Left lung (tissue), 10 donors: ENCODE measurements around the gene TAS1R3. TPM values are rescaled to one million over a fixed set of nuclear protein-coding genes. Genes with fewer than 3 reads are reported as not detected.

Experiments used
- ATAC-seq: fragments of 200-7000 bp; cut with Tn5 transposase; one replicate; pipeline ENCODE4 v1.9.1; 2020; ENCODE audit warnings: moderate library complexity
- DNase-seq, 4 donors: peaks; one replicate each; pipeline ENCODE4 v3.0.0-alpha.2; 2013 to 2020
- H3K27ac ChIP-seq, 2 donors: fragments of 200-600 bp; sonication (generic) in 1 of 2; one replicate each; pipeline versions ENCODE4 v1.5.0 to v1.8.0; 2020 to 2021
- H3K27me3 ChIP-seq, 2 donors: fragments of 200-600 bp; sonication (generic) in 1 of 2; one replicate each; pipeline versions ENCODE4 v1.5.0 to v1.8.0; 2020 to 2021
- H3K36me3 ChIP-seq, 2 donors: fragments of 200-600 bp; sonication (generic) in 1 of 2; one replicate each; pipeline versions ENCODE4 v1.5.0 to v1.8.0; 2020 to 2021
- H3K4me1 ChIP-seq, 2 donors: fragments of 200-600 bp; one replicate each; pipeline ENCODE4 v1.8.0; 2021
- H3K4me3 ChIP-seq, 2 donors: fragments of 200-600 bp; sonication (generic) in 1 of 2; one replicate each; pipeline versions ENCODE4 v1.5.0 to v1.8.0; 2020 to 2021; ENCODE audit warnings: mild to moderate bottlenecking in 1 of 2
- H3K9me3 ChIP-seq, 2 donors: fragments of 200-600 bp; sonication (generic) in 1 of 2; one replicate each; pipeline versions ENCODE4 v1.5.0 to v1.8.0; 2020 to 2021
- CTCF ChIP-seq, 2 donors: fragments of 200-600 bp; sonication (generic) in 1 of 2; IDR thresholded peaks; one replicate each; pipeline versions ENCODE4 v1.5.0 to v1.8.0; 2021; ENCODE audit warnings: antibody characterized with exemption in 2 of 2
- intact Hi-C, 2 donors: fragments of 100-400 bp; cut with DNase I; formaldehyde crosslinking; loops; one replicate each; pipeline versions ENCODE4 v1.11.2 to v1.14.2; 2022
- polyA plus RNA-seq, 6 donors: library from polyadenylated mRNA; unstranded; fragments of 120-200 nt; gene quantifications; one replicate each; pipeline ENCODE4 v1.2.1, GENCODE V29; 2013; ENCODE audit not compliant: insufficient read length in 6 of 6
- total RNA-seq, 2 donors: library from RNA; stranded (reverse); fragmentation: NEBNext Ultra II Directional; extraction: Animal tissue kit (Norgen Biotek cat#: 25700); gene quantifications; one replicate each; pipeline ENCODE4 v1.2.1, GENCODE V29; 2021
- donor health status: DM: no; HTN: yes; CAD: no.
- donor health status: DM: no; HTN: no; CAD: no.

Gene TAS1R3
- total and polyA plus RNA-seq, 8 donors: 0.20 to 0.75 (median 0.34) TPM

- Histone ChIP-seq H3K27me3 (no peaks in the 10 kb centered on the region), H3K9me3 (no peaks in the 10 kb centered on the region), H3K27ac (no peak overlapping the region), H3K4me1 (no peaks in the 10 kb centered on the region), H3K36me3 (peaks cover 0 to 57% of the 10 kb centered on the region in 2 donors), H3K4me3 (no peak overlapping the region)
- DNase-seq (no peak), ATAC-seq (no peak)
- intact Hi-C loops: loop anchor here in 1 of 2 donors (10.0 kb wide), 1 partner anchor 171 kb away; no protein-coding TSS in a partner anchor
- TF ChIP-seq CTCF (IDR thresholded peaks at IDR 0.05): no peak
These were observed 35.7 kb upstream of the TAS1R3 start for GRCh38 chr1:1295154-1295923.

- DNase-seq: no peak
- Histone ChIP-seq H3K4me3 (no peak overlapping the region), H3K27me3 (no peaks in the 10 kb centered on the region), H3K9me3 (no peaks in the 10 kb centered on the region), H3K27ac (no peak overlapping the region), H3K4me1 (no peaks in the 10 kb centered on the region), H3K36me3 (peaks cover 0 to 57% of the 10 kb centered on the region in 2 donors)
- intact Hi-C loops: loop anchor here in 1 of 2 donors (10.0 kb wide), 1 partner anchor 172 kb away; no protein-coding TSS in a partner anchor
- TF ChIP-seq CTCF (IDR thresholded peaks at IDR 0.05): no peak
- ATAC-seq: no peak
These were observed 34.7 kb upstream of the TAS1R3 start for GRCh38 chr1:1296070-1297061.

GRCh38 chr1:1297802-1298424, 33.2 kb upstream of the TAS1R3 start:
- Histone ChIP-seq H3K9me3 (no peaks in the 10 kb centered on the region), H3K36me3 (peaks cover 0 to 54% of the 10 kb centered on the region in 2 donors), H3K4me1 (no peaks in the 10 kb centered on the region), H3K4me3 (no peak overlapping the region), H3K27me3 (no peaks in the 10 kb centered on the region), H3K27ac (no peak overlapping the region)
- intact Hi-C loops: loop anchor here in 1 of 2 donors (10.0 kb wide), 1 partner anchor 173 kb away; no protein-coding TSS in a partner anchor
- DNase-seq: no peak
- ATAC-seq: no peak
- no peak for TF ChIP-seq CTCF (IDR thresholded peaks at IDR 0.05)

- intact Hi-C loops: loop anchor here in 1 of 2 donors (10.0 kb wide), 1 partner anchor 174 kb away; no protein-coding TSS in a partner anchor
- peak; percentile 9 for ATAC-seq
- TF ChIP-seq CTCF (IDR thresholded peaks at IDR 0.05): no peak
- no peak for DNase-seq
- Histone ChIP-seq H3K27me3 (no peaks in the 10 kb centered on the region), H3K36me3 (peaks cover 0 to 43% of the 10 kb centered on the region in 2 donors), H3K4me1 (peaks cover 0 to 3% of the 10 kb centered on the region in 2 donors), H3K9me3 (no peaks in the 10 kb centered on the region), H3K27ac (no peak overlapping the region), H3K4me3 (no peak overlapping the region)
These were observed 32.0 kb upstream of the TAS1R3 start for GRCh38 chr1:1298861-1299685.
